GM18498 (cell line): ENCODE results near the gene UGT8.
"Not testable (repeated sequence)": the region's sequence is repeated elsewhere in the genome, so short reads cannot be mapped to it uniquely, and the experiment has no call there.

Experiments
- ATAC-seq: cut with Tn5 transposase; IDR thresholded peaks from one replicate; pipeline ENCODE4 v1.9.1; 2021; ENCODE audit warnings: mild to moderate bottlenecking, moderate library complexity; ENCODE audit not compliant: unreplicated experiment

UGT8 gene

GRCh38 chr4:114598191-114599121 is at the start of gene UGT8:
UGT8 (plus strand) TSS chr4:114598807; CDS start chr4:114622881, 24,074 bp downstream.
- peak; percentile 50 for ATAC-seq

GRCh38 chr4:114549638-114550037 is 49.0 kb upstream of the UGT8 start:
- no peak for ATAC-seq

- ATAC-seq, result no peak
Observed at GRCh38 chr4:114558446-114559020, 40.1 kb upstream of the UGT8 start.

GRCh38 chr4:114561590-114561989 is 37.0 kb upstream of the UGT8 start:
- ATAC-seq, result no peak

GRCh38 chr4:114562176-114562904 is 36.3 kb upstream of the UGT8 start:
- ATAC-seq, result no peak

GRCh38 chr4:114563536-114564315 is 34.9 kb upstream of the UGT8 start:
- no peak for ATAC-seq

GRCh38 chr4:114577386-114577785 is 21.2 kb upstream of the UGT8 start:
- no peak for ATAC-seq

GRCh38 chr4:114582621-114583020 is 16.0 kb upstream of the UGT8 start:
- no peak for ATAC-seq

GRCh38 chr4:114588305-114588704 is 10.3 kb upstream of the UGT8 start:
- no peak for ATAC-seq

GRCh38 chr4:114590360-114590759 is 8.2 kb upstream of the UGT8 start:
- ATAC-seq, result not testable (repeated sequence)

- no peak for ATAC-seq
Observed at GRCh38 chr4:114593526-114593925, 5.1 kb upstream of the UGT8 start.

GRCh38 chr4:114595207-114595606 is 3.4 kb upstream of the UGT8 start:
- no peak for ATAC-seq

GRCh38 chr4:114595921-114596320 is 2.7 kb upstream of the UGT8 start:
- ATAC-seq, result no peak

GRCh38 chr4:114597410-114598115 is 1.0 kb upstream of the UGT8 start:
- no peak for ATAC-seq

GRCh38 chr4:114599231-114599902 is 760 bp downstream of the UGT8 start:
- ATAC-seq, result no peak

GRCh38 chr4:114599903-114600552 is 1.4 kb downstream of the UGT8 start:
- ATAC-seq, result no peak

GRCh38 chr4:114600672-114601071 is 2.1 kb downstream of the UGT8 start:
- ATAC-seq, result no peak

- peak; percentile 30 for ATAC-seq
Observed at GRCh38 chr4:114601304-114602052, 2.9 kb downstream of the UGT8 start.
